Fibroblast of skin of abdomen (primary cell): ENCODE measurements around the gene FOXN1.

ENCODE experiments used
- DNase-seq: peaks from one replicate; pipeline ENCODE4 v3.0.0-alpha.2; 2013

Gene FOXN1

DNA sequence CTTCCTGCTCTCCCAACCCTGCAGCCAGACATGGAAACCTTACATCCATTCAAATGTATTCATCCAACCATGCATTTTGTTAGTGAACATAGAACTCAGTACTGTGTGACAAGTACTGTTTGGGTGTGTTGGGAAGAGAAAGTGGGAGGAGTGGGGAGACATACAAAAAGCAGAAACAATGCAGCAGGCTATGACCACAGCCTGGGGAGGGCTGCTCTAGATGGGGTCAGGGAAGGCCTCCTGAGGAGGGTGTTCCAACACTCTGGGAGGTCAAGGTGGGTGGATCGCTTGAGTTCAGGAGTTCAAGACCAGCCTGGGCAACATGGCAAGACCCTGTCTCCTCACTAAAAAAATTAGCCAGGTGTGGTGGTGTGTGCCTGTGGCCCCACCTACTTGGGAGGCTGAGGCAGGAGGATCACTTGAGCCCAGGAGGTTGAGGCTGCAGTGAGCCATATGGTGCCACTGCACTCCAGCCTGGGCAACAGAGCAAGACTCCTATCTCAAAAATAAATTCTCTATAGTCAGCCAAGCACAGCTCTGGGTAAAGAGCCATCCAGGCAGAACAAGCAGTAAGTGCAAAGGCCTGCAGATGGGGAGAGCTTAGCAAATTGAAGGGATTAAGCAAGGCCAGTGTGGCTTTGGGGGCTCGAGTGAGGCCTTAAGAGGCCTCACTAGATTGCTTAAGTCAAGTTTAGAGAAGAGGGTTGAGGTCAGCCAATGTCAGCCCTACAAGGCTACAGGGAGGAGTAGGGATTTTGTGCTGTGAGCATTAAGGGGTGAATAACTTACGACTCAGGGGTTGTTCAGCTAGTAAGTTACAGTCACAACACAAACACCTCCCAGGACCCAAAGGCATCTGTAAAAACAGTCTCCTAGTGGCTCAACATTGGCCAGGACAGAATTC lies 27.2 kb upstream of the FOXN1 start:
- DNase-seq = no peak

DNA sequence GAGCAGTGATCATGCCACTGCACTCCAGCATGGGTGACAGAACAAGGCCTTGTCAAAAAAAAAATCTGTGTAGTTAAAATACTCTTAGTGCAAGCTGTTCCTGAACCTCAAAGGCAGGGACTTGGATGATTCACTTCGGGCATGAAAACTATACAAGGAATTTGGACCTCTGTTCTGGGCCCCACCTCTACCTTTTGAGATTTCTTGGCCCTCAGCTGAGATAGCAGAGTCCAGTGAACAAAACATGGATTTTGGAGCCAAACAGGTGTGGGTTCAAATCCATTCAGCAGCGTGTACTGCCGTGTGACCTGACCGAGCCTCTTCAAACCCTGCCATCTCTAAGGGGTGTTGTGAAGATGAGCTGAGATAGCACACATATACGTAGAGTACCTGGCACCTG lies 25.9 kb upstream of the FOXN1 start:
- no peak for DNase-seq

DNA sequence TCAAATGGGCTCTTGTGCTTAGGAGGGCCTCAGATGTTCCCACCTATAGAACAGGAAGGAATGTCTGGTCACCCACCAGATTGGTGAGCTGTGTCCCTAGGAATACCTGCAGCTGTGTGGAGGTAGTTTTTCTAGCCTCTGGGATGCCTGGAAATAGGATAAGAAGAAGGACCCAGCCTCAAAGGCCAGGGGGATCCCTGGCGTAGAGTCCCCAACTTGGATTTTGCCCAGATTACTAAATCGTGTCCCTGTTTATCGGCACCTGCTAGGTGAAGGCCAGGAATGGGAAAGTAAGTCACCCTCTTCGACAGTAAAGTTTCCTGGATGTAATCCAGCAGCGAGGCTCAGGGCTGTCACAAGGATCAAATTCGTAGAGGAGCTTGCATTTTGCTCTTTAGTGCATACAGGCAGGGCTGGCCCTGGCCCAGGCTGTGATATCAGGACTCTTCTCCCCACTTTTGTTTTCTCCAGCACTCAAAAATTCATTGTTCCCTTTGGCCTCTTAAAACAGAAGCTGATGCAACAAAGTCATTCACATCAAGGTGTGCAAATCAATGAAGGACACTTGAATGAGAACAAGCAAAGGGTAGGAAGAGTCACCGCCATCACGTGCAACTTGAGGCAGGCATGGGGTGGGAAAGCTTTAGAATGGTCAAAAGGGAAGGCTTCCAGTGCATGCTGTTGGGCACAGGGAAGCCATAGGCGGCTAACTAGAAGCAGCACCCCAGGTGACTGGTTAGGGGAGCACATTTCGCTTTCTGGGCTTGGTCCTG lies 25.2 kb upstream of the FOXN1 start:
- DNase-seq = no peak

GRCh38 chr17:28482551-28483199 lies 23.5 kb upstream of the FOXN1 start:
- DNase-seq = no peak

DNA sequence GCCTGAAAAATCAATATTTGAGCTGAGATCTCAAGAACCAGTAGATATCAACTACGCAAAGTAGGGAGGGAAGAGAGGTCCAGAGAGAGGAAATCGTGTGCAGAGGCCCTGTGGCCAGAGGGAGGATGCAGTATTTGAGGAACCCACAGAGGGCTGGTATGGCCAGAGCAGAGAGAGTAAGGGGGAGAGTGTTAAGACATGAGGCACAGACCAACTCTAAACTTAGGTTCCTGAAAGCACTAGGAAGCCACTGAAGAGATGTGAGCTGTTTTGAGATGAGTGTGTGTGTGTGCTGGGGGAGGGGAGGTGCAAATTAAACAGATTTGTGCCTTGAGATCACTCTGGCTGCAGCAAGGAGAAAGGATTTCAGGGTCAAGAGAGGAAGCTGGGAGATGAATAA lies 21.9 kb upstream of the FOXN1 start:
- DNase-seq = no peak

GRCh38 chr17:28485049-28485448 lies 21.1 kb upstream of the FOXN1 start:
- no peak for DNase-seq

GRCh38 chr17:28487881-28488532 lies 18.1 kb upstream of the FOXN1 start:
- no peak for DNase-seq

DNA sequence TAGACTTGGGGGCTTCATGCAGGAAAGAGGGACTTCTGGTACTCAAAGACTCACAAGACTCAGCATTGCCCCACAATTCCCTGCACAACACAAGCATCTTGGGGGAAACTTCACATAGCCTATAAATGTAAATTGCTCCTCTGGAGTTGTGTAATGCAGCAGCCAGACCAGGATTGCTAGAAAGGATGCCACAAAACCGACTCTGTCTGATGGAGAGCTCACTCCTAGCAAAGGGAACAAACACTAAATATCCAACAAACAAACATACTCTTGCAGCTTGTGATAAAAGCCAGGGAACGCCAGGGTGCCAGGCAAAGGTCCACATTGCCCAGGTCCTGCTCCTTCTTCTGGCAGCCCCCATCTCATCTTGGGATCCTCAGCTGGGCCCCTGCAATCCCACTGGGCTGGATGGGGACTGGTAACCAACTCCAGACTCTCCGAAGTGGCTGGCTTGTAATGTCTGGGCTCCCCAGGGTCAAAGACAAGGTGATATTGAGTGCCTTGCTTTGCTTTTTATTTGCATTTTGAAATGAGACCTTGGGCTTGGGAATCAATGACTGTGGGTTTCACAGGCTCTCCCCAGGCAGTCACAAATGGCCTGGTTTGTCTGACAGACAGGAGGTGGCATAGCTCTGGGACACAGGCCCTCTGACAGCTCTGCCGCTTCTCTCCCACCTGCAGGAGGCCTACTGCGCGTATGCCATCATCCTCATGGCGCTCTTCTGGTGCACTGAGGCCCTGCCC lies 17.4 kb upstream of the FOXN1 start:
- DNase-seq = no peak

- DNase-seq = no peak
Observed at GRCh38 chr17:28491286-28491685, 14.9 kb upstream of the FOXN1 start.

DNA sequence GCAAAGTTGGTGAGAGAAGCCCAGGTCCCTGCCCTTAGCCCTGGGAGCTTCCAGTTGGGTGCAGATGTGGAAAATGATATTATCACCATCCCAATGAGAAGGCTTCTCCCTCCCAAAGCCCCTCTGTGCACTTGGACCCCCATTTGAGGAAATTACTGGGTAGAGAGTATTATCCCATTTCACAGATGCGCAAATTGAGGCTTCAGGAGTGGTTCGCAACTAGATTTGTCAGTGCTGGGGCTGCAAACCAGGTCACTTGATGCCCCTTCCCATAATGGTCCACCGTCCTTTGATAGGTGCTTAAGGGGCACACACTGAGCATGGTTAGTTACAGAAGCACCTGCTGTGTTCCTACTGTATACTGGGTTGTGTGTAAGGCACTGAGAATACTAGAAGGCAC lies 14.3 kb upstream of the FOXN1 start:
- DNase-seq = no peak

DNA sequence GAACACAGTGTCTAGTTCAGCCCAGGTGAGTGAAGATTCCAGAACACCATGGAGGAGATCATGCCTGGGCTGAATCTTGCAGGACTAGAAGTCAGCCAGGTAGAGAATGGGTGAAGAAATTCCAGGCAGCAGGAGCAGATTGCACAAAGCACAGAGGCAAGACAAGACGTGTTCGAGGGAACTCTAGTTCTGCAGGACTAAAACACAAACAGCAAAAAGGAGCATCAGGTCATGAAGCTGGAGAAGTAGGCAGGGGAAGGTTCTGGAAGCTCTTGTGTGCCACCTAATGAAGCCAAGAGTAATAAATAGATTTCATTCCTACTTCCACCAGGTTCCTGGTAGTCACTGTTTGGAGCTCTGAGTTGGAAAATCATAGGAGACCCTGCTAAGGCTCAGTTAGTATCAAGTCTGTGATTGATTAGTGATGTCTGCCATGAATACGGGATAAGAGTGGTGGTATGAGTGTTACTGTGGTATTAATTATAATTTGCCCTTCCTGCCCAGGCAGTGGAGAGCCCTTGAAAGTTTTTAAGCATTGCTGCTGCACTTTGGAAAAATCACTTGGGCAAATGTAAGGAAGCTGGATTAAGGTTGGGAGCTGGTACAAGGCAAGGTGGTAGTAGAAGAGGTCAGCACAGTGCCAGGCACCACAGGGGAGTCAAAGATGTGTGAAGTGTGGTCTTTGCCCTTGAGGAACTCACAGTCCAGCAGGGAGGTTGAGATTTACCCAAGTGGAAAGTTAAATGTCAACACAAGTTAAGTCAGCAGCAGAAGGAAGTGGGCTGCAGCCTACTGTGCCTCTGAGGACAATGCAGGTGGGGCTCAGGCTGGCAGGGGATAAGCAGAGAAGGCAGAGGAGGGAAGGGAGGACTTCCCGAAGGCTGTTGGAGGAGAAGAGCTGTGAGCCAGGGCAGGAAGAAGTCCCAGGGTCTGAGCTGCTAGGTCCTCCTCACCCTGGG lies 13.5 kb upstream of the FOXN1 start:
- DNase-seq = no peak

GRCh38 chr17:28493460-28493859 lies 12.7 kb upstream of the FOXN1 start:
- DNase-seq = peak; percentile 6

DNA sequence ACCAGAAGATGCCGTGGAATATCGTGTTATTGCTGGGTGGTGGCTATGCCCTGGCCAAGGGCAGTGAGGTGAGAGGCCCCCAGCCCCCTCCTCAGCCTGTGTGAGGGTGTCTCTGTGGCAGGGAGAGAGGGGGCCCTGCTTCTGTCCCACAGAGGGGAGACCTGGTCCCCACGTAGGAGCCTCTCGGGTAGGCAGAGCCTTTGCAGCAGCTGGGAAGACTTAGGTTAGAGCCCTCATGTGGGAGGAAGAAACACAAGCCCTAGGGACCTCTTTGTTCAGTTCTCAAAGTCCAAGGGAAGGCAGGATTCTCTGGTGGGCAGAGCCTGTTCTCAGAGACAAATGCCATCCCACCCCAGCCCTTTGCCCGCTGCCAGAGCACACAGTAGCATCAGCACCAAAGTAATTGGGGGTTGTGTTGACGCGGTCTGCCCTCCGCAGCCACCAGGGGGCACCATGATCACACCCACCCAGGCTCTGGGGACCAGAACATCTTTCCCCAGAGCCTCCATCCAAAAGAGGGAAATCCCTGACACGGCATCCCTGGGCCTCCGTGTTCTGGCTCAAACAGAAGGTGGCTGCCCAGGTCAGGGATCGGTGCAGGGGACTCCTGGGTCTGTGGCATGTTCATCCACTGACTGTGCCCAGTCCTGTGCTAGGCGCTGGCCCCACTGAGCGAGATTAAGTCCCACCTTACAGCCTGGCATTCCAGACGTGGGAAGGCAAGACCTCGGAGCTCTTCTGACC lies 11.5 kb upstream of the FOXN1 start:
- peak; percentile 54 for DNase-seq

GRCh38 chr17:28495635-28496034 lies 10.5 kb upstream of the FOXN1 start:
- DNase-seq = no peak

DNA sequence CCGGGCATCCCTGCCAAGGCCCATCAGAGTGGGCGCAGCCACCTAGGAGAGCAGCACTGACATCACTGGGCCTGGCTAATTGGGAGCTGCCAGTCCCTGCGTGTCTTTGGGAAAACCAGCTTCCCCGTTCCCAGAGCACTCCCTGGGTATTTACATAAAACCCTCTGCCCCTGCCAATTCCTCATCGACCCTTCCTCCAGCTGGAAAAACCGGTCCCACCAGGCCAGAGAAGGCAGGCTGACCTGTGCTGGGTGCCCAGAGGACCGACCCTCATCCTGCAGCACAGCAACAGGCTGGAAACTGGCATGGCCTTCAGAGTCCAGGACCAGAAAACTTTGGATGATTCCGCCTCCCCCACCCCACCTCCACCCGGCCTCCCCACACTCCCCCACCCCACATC lies 8.2 kb upstream of the FOXN1 start:
- DNase-seq = no peak

- no peak for DNase-seq
Observed at GRCh38 chr17:28498652-28499363, 7.3 kb upstream of the FOXN1 start.

DNA sequence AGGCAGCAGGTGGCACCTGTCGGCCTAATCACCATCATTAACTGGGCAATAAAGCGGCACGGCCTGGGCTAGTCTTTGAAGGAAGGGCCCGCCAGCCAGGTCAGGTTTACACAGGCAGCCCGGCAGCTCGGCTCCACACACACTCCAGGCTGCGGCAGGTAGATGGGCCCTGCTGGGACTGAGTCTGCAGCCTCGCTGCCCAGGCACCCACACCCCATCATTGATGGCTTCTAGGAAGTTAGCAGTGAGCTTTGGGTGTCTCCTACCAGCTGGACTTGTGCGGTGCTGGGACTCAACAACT lies 6.8 kb upstream of the FOXN1 start:
- no peak for DNase-seq

DNA sequence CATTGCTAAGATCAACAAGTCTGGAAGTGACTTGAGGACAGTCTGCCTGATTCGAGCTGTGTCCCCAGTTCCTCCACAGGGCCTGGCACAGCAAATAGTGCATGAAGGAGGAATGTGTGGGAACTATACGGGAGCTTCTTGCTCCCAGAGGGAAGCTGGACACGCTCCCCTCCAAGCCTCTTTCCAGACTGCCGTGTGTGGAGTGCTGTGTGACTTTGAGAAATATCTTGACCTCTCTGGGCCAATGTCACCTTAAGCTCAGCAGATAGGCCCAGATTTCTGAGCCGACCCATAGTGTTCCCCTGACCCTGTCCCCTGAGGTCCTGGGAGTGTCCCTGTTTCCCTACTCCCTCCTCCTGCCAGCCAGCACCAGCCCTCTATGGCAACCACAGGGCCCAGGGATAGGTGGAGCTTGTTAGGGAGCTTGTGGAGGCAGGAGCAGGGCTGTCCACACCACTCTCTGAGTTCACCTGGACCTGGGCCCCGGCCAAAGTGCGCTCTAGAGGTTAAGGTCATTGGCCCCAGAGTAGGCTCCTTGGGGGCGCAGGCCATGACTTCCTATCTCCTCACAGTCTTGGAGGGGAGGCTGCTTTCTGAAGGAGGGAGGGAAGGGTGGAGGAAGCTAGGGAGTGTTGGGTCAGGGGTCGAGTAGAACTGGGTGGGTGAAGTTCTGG lies 6.3 kb upstream of the FOXN1 start:
- no peak for DNase-seq
